SK-N-MC (cell line): ENCODE measurements around the gene GEMIN7.

Experiments used
- DNase-seq: peaks from one replicate; pipeline ENCODE4 v3.0.0-alpha.2; 2011; ENCODE audit warnings: low read depth, low spot score
- H3K27ac ChIP-seq: fragments of 200-600 bp; sonication (generic); 2 replicates; pipeline ENCODE4 v1.5.1; 2016; ENCODE audit warnings: mixed run types
- H3K36me3 ChIP-seq: fragments of 200-600 bp; sonication (generic); 2 replicates; pipeline ENCODE4 v1.6.1; 2017; ENCODE audit warnings: antibody characterized with exemption, low read length, mixed read lengths; ENCODE audit not compliant: insufficient read depth
- H3K4me3 ChIP-seq: fragments of 200-600 bp; sonication (generic); 2 replicates; pipeline ENCODE4 v1.5.1; 2016
- H3K9ac ChIP-seq: fragments of 200-600 bp; sonication (generic); 2 replicates; pipeline ENCODE4 v1.8.0; 2017; ENCODE audit warnings: mixed run types, mixed read lengths; ENCODE audit not compliant: insufficient read length
- H3K9me3 ChIP-seq: fragments of 200-600 bp; sonication (generic); 2 replicates; pipeline ENCODE4 v1.6.1; 2017; ENCODE audit warnings: low read depth, mild to moderate bottlenecking, antibody characterized with exemption, low read length, moderate library complexity, mixed read lengths
- EZH2 ChIP-seq: fragments of 200-600 bp; sonication (generic); IDR thresholded peaks from one replicate; pipeline ENCODE4 v1.6.1; 2017; ENCODE audit warnings: antibody characterized with exemption
- FOXP2 ChIP-seq: optimal IDR thresholded peaks from 2 replicates; pipeline ENCODE3; 2011; ENCODE audit warnings: mild to moderate bottlenecking, moderate library complexity; ENCODE audit not compliant: insufficient read depth; ENCODE audit errors: extremely low read length, control extremely low read depth
- POLR2AphosphoS5 ChIP-seq: IDR thresholded peaks from 2 replicates; pipeline ENCODE4 v1.6.1; 2012; ENCODE audit warnings: mild to moderate bottlenecking, low read depth, low read length, borderline replicate concordance

GEMIN7 gene

GRCh38 chr19:45079063-45079910 lies at the start of gene GEMIN7:
Gene GEMIN7, plus strand, starts transcription at chr19:45079260. Its CDS starts 10,855 bp downstream, at chr19:45090115.
- TF ChIP-seq FOXP2 (no peak), POLR2AphosphoS5 (peak; percentile 87)
- peak within 1 kb of the TSS; percentile 97 for H3K4me3 ChIP-seq
- peak within 1 kb of the TSS; percentile 70 for H3K27ac ChIP-seq
- no peak for DNase-seq
- peaks cover 19% of the 10 kb centered on the region; the same call in 1 of the 2 replicates for H3K36me3 ChIP-seq
- no peaks in the 10 kb centered on the region for H3K9me3 ChIP-seq
- H3K9ac ChIP-seq, result peak within 1 kb of the TSS; percentile 98

GRCh38 chr19:45030825-45031224 lies 48.2 kb upstream of the GEMIN7 start:
- Histone ChIP-seq H3K27ac (no peak overlapping the region), H3K9me3 (no peaks in the 10 kb centered on the region), H3K36me3 (no peaks in the 10 kb centered on the region), H3K9ac (no peak overlapping the region), H3K4me3 (no peak overlapping the region)
- TF ChIP-seq POLR2AphosphoS5 (no peak), EZH2 (no peak), FOXP2 (no peak)
- no peak for DNase-seq

GRCh38 chr19:45032421-45032820 lies 46.6 kb upstream of the GEMIN7 start:
- no peak overlapping the region for H3K9ac ChIP-seq
- H3K9me3 ChIP-seq, result no peaks in the 10 kb centered on the region
- no peak for DNase-seq
- H3K4me3 ChIP-seq, result no peak overlapping the region
- TF ChIP-seq FOXP2 (no peak), EZH2 (no peak), POLR2AphosphoS5 (no peak)
- H3K36me3 ChIP-seq, result no peaks in the 10 kb centered on the region
- no peak overlapping the region for H3K27ac ChIP-seq

- Histone ChIP-seq H3K36me3 (peaks cover 11% of the 10 kb centered on the region), H3K27ac (no peak overlapping the region), H3K9me3 (no peaks in the 10 kb centered on the region), H3K9ac (no peak overlapping the region), H3K4me3 (no peak overlapping the region)
- TF ChIP-seq POLR2AphosphoS5 (no peak), FOXP2 (no peak), EZH2 (no peak)
- DNase-seq, result no peak
Observed at GRCh38 chr19:45035755-45036154, 43.3 kb upstream of the GEMIN7 start.

GRCh38 chr19:45037393-45038169 lies 41.5 kb upstream of the GEMIN7 start:
- no peak overlapping the region for H3K9ac ChIP-seq
- H3K9me3 ChIP-seq, result no peaks in the 10 kb centered on the region
- H3K4me3 ChIP-seq, result no peak overlapping the region
- no peak for DNase-seq
- peaks cover 28% of the 10 kb centered on the region for H3K36me3 ChIP-seq
- TF ChIP-seq POLR2AphosphoS5, result no peak
- no peak for TF ChIP-seq FOXP2
- no peak for TF ChIP-seq EZH2
- H3K27ac ChIP-seq, result no peak overlapping the region

GRCh38 chr19:45038931-45039893 lies 39.8 kb upstream of the GEMIN7 start, which contains the start of gene CLASRP:
Gene CLASRP, plus strand, starts transcription at chr19:45039045. Its CDS starts 1,168 bp downstream, at chr19:45040213.
- Histone ChIP-seq H3K36me3 (peaks cover 43% of the 10 kb centered on the region), H3K9me3 (no peaks in the 10 kb centered on the region), H3K9ac (peak within 1 kb of the TSS; percentile 97), H3K4me3 (peak within 1 kb of the TSS; percentile 99), H3K27ac (peak within 1 kb of the TSS; percentile 89)
- no peak for DNase-seq
- peak; percentile 97 for TF ChIP-seq POLR2AphosphoS5
- TF ChIP-seq FOXP2, result no peak

- no peaks in the 10 kb centered on the region for H3K9me3 ChIP-seq
- H3K4me3 ChIP-seq, result peak overlapping the region; percentile 99
- DNase-seq, result no peak
- TF ChIP-seq POLR2AphosphoS5, result no peak
- TF ChIP-seq EZH2, result no peak
- TF ChIP-seq FOXP2, result no peak
- H3K9ac ChIP-seq, result peak overlapping the region; percentile 97
- no peak overlapping the region for H3K27ac ChIP-seq
- peaks cover 53% of the 10 kb centered on the region for H3K36me3 ChIP-seq
Observed at GRCh38 chr19:45040059-45040771, 38.8 kb upstream of the GEMIN7 start.
